GM12872 (cell line): ENCODE measurements around the gene PLLP.

Experiments
- TF ChIP-seq, protein P1 (sequence below): IDR thresholded peaks from 3 replicates; pipeline ENCODE4 v1.5.1; 2011; ENCODE audit warnings: low read depth, mild to moderate bottlenecking, low read length, moderate library complexity; ENCODE audit not compliant: insufficient read depth

The PLLP gene, protein sequence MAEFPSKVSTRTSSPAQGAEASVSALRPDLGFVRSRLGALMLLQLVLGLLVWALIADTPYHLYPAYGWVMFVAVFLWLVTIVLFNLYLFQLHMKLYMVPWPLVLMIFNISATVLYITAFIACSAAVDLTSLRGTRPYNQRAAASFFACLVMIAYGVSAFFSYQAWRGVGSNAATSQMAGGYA

GRCh38 chr16:57284209-57284951 is at the start of gene PLLP:
TSS of gene PLLP (minus strand) at chr16:57284672. CDS start at chr16:57284540, 132 bp downstream.
- TF ChIP-seq, protein P1, sequence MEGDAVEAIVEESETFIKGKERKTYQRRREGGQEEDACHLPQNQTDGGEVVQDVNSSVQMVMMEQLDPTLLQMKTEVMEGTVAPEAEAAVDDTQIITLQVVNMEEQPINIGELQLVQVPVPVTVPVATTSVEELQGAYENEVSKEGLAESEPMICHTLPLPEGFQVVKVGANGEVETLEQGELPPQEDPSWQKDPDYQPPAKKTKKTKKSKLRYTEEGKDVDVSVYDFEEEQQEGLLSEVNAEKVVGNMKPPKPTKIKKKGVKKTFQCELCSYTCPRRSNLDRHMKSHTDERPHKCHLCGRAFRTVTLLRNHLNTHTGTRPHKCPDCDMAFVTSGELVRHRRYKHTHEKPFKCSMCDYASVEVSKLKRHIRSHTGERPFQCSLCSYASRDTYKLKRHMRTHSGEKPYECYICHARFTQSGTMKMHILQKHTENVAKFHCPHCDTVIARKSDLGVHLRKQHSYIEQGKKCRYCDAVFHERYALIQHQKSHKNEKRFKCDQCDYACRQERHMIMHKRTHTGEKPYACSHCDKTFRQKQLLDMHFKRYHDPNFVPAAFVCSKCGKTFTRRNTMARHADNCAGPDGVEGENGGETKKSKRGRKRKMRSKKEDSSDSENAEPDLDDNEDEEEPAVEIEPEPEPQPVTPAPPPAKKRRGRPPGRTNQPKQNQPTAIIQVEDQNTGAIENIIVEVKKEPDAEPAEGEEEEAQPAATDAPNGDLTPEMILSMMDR, result no peak

DNA sequence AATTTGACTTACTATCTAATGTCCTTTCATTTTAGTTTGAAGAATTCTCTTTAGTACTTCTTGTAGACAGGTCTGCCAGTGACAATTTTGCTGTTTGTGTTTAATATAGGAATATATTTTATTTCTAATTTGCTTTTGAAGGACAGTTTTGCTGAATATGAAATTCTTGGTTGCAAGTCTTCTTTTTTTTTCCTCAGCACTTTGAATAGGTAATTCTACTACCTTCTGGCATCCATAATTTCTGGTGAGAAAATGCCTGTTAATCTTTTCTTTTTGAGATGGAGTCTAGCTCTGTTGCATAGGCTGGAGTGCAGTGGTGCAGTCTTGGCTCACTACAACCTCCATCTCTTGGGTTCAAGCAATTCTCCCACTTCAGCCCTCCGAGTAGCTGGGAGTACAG is 48.9 kb upstream of the PLLP start:
- TF ChIP-seq, protein P1, result no peak

DNA sequence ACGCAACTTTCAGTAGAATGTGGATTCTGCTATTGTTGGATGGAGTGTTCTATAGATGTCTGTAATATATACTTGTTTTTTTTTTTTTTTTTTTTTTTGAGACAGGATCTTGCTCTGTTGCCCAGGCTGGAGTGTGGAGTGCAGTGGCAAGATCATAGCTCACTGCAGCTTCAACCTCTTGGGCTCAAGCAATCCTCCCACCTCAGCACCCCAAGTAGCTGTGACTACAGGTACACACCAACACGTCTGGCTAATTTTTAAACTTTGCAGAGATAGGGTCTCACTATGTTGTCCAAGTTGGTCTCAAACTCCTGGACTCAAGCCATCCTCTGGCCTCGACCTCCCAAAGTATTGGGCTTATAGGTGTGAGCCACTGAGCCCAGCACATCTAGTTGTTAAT is 46.9 kb upstream of the PLLP start:
- TF ChIP-seq, protein P1, result no peak

DNA sequence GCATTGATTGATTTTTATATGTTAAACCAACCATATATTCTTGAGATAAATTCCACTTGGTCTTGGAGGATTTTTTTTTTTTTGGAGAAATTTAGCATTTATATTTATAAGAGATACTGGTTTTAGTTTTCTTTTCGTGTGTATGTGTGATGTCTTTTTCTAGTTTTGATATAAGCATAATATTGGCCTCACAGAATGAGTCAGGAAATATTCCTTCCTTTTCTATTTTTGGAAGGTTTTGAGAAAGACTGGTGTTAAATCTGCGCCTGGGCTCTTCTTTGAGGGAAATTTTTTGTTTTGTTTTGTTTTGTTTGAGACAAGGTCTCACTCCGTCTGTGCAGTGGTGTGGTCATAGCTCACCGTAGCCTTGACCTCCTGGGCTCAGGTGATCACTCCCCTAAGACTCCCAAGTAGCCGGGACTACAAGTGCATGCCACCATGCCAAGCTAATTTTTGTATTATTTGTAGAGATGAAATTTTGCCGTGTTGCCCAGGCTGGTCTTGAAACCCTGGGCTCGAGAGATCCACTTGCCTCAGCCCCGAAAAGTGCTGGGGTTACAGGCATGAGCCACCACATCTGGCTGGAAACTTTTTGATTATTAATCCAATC is 45.4 kb upstream of the PLLP start:
- TF ChIP-seq, protein P1, result no peak

GRCh38 chr16:57325458-57325857 is 41.0 kb upstream of the PLLP start:
- TF ChIP-seq, protein P1, result no peak

DNA sequence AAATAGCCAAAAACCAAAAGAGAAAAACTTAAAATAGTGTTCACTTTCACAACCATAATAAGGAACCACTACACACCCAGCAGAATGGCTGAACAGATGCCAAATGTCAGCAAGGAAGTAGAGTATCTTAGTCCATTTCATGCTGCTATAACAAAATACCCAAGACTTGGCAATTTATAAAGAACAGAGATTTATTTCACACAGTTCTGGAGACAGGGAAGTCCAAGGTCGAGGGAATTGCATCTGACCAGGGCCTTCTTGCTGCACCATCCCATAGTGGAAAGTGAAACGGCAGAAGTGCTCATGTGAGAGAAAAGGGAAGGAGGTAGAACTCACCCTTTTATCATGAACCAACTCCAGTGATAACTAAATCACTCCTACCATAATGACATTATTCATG is 40.3 kb upstream of the PLLP start:
- TF ChIP-seq, protein P1, result no peak

DNA sequence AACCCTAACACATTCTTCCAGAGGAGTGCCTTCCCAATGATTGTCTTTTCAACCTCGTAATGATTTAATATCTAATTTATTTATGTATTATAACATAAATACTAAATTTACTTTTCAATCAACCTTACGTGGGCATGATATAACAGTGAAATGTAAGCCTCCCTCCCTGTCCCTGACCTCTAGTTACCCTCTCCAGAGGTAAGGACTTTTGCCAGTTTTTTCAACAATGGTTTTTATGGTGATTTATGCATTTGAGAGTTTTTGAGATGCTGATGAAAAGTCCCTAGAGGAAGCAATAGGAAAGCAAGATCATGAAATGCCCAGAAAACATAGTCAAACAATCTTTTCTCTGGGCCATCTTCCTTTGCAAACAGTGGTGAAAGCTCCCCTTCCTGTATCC is 35.2 kb upstream of the PLLP start:
- TF ChIP-seq, protein P1, result no peak
